ENCODE results near the gene DNASE1. TPM values are rescaled to one million over a fixed set of nuclear protein-coding genes. Genes with fewer than 3 reads are reported as not detected.

Gene DNASE1
- total RNA-seq, 4 donors from 2014 or later, result 2.8 to 16.3 (median 12.9) TPM

GRCh38 chr16:3670711-3671110 is 16.2 kb downstream of the DNASE1 start:
- no peak overlapping the region for H3K4me3 ChIP-seq
- no peaks in the 10 kb centered on the region for H3K27me3 ChIP-seq
- H3K36me3 ChIP-seq, result peaks cover 35 to 83% (median 67%) of the 10 kb centered on the region in 4 donors
- peaks cover 0 to under 1% (median 0%) of the 10 kb centered on the region in 4 donors for H3K4me1 ChIP-seq
- no peak for DNase-seq (ENCODE audit: extremely low spot score)
- intact Hi-C loops (cut with DNase I), result no loop called here
- no peaks in the 10 kb centered on the region for H3K9me3 ChIP-seq
- TF ChIP-seq EP300 (IDR thresholded peaks at IDR 0.05) (no peak), CTCF (IDR thresholded peaks at IDR 0.05) (no peak), POLR2A (IDR thresholded peaks at IDR 0.05; ENCODE audit: low read depth) (no peak), POLR2AphosphoS5 (IDR thresholded peaks at IDR 0.05) (no peak)
- H3K27ac ChIP-seq (replicated peaks in 1 of 4), result no peak overlapping the region
- WGBS, result 90% methylated on average over 13 of the region's 13 CpGs

GRCh38 chr16:3671424-3671823 is 16.9 kb downstream of the DNASE1 start:
- peaks cover 0 to 6% (median 0%) of the 10 kb centered on the region in 4 donors for H3K4me1 ChIP-seq
- intact Hi-C loops (cut with DNase I), result no loop called here
- DNase-seq (ENCODE audit: extremely low spot score), result no peak
- H3K4me3 ChIP-seq, result no peak overlapping the region
- H3K27ac ChIP-seq (replicated peaks in 1 of 4), result no peak overlapping the region
- H3K9me3 ChIP-seq, result no peaks in the 10 kb centered on the region
- H3K27me3 ChIP-seq, result no peaks in the 10 kb centered on the region
- TF ChIP-seq CTCF (IDR thresholded peaks at IDR 0.05) (no peak), POLR2AphosphoS5 (IDR thresholded peaks at IDR 0.05) (no peak), POLR2A (IDR thresholded peaks at IDR 0.05; ENCODE audit: low read depth) (no peak), EP300 (IDR thresholded peaks at IDR 0.05) (no peak)
- peaks cover 35 to 83% (median 69%) of the 10 kb centered on the region in 4 donors for H3K36me3 ChIP-seq
- WGBS, result 95% methylated on average over 8 of the region's 11 CpGs

- WGBS, result 96% methylated on average over 18 of the region's 26 CpGs
- Histone ChIP-seq H3K4me1 (peaks cover 0 to 6% (median 0%) of the 10 kb centered on the region in 4 donors), H3K4me3 (no peak overlapping the region), H3K9me3 (no peaks in the 10 kb centered on the region), H3K36me3 (peaks cover 35 to 89% (median 72%) of the 10 kb centered on the region in 4 donors), H3K27me3 (no peaks in the 10 kb centered on the region), H3K27ac (replicated peaks in 1 of 4) (no peak overlapping the region)
- intact Hi-C loops (cut with DNase I), result no loop called here
- DNase-seq (ENCODE audit: extremely low spot score), result no peak
- TF ChIP-seq EP300 (IDR thresholded peaks at IDR 0.05) (no peak), POLR2A (IDR thresholded peaks at IDR 0.05; ENCODE audit: low read depth) (no peak), CTCF (IDR thresholded peaks at IDR 0.05) (no peak), POLR2AphosphoS5 (IDR thresholded peaks at IDR 0.05) (no peak)
These were observed 18.1 kb downstream of the DNASE1 start for GRCh38 chr16:3672571-3673041.

GRCh38 chr16:3673201-3673600 is 18.7 kb downstream of the DNASE1 start:
- 94% methylated on average over 18 of the region's 18 CpGs for WGBS
- peaks cover 35 to 92% (median 78%) of the 10 kb centered on the region in 4 donors for H3K36me3 ChIP-seq

More at GRCh38 chr16:3673201-3673600, 18.7 kb downstream of the DNASE1 start:
- TF ChIP-seq POLR2AphosphoS5 (IDR thresholded peaks at IDR 0.05), result no peak
- TF ChIP-seq EP300 (IDR thresholded peaks at IDR 0.05), result no peak
- no peak for TF ChIP-seq POLR2A (IDR thresholded peaks at IDR 0.05; ENCODE audit: low read depth)
- TF ChIP-seq CTCF (IDR thresholded peaks at IDR 0.05), result no peak
- Histone ChIP-seq H3K4me1 (peaks cover 0 to 6% (median 0%) of the 10 kb centered on the region in 4 donors), H3K27ac (replicated peaks in 1 of 4) (no peak overlapping the region), H3K4me3 (no peak overlapping the region), H3K9me3 (no peaks in the 10 kb centered on the region), H3K27me3 (no peaks in the 10 kb centered on the region)
- intact Hi-C loops (cut with DNase I), result no loop called here
- no peak for DNase-seq (ENCODE audit: extremely low spot score)
